GM10248 (cell line): Measurements from ENCODE around the gene PXYLP1.
"Not testable (repeated sequence)": the region's sequence is repeated elsewhere in the genome, so short reads cannot be mapped to it uniquely, and the experiment has no call there.

ENCODE experiments used
- CTCF ChIA-PET: fragments of 300-600 bp; sonication (Branson Sonifier 250); formaldehyde crosslinking; extraction: SDS; loops from one replicate; lab custom pipeline; 2021; ENCODE audit warnings: antibody characterized with exemption; lab: Yijun Ruan, JAX
- POLR2A ChIA-PET: fragments of 350-650 bp; sonication (Branson Sonifier 250); formaldehyde crosslinking; extraction: SDS; loops from one replicate; lab custom pipeline; 2020; ENCODE audit warnings: antibody characterized with exemption; lab: Yijun Ruan, JAX
- DNase-seq: peaks from one replicate; pipeline ENCODE4 v3.0.0; 2012; ENCODE audit errors: extremely low spot score
- TF ChIP-seq, protein P1 (sequence below): IDR thresholded peaks from 2 replicates; pipeline ENCODE4 v1.5.1; 2012; ENCODE audit warnings: mild to moderate bottlenecking, low read depth; ENCODE audit errors: extremely low read depth, missing control alignments, control extremely low read depth

The PXYLP1 gene

DNA sequence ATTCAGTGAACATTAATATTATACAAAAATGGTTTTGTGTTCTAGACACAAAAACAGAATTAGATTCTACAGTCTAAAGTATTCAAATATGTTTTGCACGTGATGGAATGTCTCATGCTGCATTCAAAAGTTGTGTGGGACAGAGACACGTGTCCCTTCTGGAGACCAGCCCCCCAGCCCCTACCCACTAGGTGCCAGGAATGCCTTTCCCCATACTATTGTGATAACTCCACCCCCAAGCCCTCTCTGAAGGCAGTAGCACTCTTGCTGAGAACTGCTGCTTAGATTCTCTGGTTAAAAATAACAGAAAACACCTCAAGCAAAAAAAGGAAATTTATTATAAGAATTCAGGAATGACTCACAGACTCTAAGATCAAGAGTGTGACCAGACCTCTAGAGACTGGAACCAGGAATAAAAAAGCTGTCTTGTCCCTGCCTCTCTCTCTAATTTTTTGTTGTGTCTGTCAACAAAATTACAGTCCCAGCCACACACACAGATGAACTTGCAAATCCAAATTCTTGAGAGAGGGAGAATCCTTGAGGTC is 57.7 kb downstream of the PXYLP1 start:
- TF ChIP-seq, protein P1, sequence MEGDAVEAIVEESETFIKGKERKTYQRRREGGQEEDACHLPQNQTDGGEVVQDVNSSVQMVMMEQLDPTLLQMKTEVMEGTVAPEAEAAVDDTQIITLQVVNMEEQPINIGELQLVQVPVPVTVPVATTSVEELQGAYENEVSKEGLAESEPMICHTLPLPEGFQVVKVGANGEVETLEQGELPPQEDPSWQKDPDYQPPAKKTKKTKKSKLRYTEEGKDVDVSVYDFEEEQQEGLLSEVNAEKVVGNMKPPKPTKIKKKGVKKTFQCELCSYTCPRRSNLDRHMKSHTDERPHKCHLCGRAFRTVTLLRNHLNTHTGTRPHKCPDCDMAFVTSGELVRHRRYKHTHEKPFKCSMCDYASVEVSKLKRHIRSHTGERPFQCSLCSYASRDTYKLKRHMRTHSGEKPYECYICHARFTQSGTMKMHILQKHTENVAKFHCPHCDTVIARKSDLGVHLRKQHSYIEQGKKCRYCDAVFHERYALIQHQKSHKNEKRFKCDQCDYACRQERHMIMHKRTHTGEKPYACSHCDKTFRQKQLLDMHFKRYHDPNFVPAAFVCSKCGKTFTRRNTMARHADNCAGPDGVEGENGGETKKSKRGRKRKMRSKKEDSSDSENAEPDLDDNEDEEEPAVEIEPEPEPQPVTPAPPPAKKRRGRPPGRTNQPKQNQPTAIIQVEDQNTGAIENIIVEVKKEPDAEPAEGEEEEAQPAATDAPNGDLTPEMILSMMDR = no peak
- POLR2A ChIA-PET = no interaction called here
- DNase-seq = no peak
- CTCF ChIA-PET = interaction anchor here (1.4 to 2.5 kb wide), 5 partner anchors 14 to 165 kb away, joined by 3 to 26 read pairs (median 5); partner anchors contain the start of gene PXYLP1

DNA sequence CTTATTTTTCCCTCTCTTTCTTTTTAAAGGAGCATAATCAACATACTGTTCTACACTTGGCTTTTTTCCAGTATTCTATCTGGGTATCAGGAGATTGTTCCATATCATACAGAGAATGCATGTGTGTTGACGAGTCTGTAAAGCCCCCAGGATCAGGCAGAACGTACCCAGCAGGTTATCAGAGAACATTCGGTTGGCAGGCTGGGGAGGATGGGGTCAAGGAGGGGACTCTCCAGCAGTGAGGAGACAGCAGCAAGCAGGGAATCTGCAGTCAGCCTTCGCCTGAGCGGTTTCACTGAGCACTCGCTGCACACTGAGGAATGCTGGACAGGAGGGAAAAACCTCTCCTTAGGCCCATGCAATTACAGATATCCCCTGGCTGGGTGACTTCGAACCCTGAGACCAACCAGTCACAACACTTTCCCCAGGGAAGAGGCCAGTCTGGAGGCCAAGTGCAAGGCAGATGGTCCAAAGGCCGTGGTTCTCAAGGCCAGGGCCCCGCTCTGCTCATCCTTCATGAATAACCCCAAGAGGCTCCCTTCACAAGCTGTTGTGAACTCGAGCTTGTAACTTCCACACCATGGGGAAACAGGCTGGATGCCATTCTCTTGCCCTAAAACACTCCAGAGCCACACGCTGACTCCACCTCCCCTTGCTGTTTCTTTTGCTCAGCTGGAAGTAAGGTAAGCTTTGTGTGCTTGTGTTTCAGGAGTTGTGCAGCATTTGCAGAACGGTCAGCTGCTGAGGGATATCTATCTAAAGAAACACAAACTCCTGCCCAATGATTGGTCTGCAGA is 60.1 kb downstream of the PXYLP1 start:
- DNase-seq = no peak
- CTCF ChIA-PET = interaction anchor here (1.0 to 3.7 kb wide), 11 partner anchors 10 to 164 kb away, joined by 3 to 26 read pairs (median 4); partner anchors contain the start of gene PXYLP1
- POLR2A ChIA-PET = no interaction called here
- TF ChIP-seq, protein P1 = no peak

- TF ChIP-seq, protein P1 = no peak
- no peak for DNase-seq
- POLR2A ChIA-PET = no interaction called here
- CTCF ChIA-PET = interaction anchor here (1.0 to 3.7 kb wide), 8 partner anchors 10 to 163 kb away, joined by 3 to 12 read pairs (median 4); partner anchors contain the start of gene PXYLP1
Measured at GRCh38 chr3:141292356-141293058, 60.9 kb downstream of the PXYLP1 start.

DNA sequence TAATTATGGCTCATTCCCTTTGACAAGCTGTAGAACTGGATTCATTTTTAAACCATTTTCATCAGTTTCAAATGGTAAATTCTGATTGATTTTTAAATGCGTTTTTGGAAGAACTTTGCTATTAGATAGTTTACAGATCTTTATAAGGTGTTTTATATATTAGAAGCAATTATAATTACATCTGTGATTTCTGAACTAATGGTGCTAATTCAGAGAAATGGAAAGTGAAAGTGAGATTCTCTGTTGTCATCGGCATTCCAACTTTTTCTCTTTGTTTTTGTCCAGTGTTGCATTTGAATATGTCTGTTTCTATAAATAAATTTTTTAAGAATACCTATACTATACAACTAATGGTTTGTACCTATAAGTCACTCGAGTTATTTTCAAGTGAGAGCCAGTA is 62.7 kb downstream of the PXYLP1 start:
- POLR2A ChIA-PET = no interaction called here
- CTCF ChIA-PET = interaction anchor here (0.9 to 3.7 kb wide), 6 partner anchors 10 to 161 kb away, joined by 3 to 18 read pairs (median 6); partner anchors contain the start of gene PXYLP1
- TF ChIP-seq, protein P1 = no peak
- DNase-seq = no peak

GRCh38 chr3:141294848-141295247 is 63.2 kb downstream of the PXYLP1 start:
- TF ChIP-seq, protein P1 = no peak
- no peak for DNase-seq
- ChIA-PET POLR2A (no interaction called here), CTCF (interaction anchor here (0.8 to 3.7 kb wide), 9 partner anchors 9 to 267 kb away, joined by 3 to 18 read pairs (median 3); partner anchors contain the start of gene PXYLP1)

DNA sequence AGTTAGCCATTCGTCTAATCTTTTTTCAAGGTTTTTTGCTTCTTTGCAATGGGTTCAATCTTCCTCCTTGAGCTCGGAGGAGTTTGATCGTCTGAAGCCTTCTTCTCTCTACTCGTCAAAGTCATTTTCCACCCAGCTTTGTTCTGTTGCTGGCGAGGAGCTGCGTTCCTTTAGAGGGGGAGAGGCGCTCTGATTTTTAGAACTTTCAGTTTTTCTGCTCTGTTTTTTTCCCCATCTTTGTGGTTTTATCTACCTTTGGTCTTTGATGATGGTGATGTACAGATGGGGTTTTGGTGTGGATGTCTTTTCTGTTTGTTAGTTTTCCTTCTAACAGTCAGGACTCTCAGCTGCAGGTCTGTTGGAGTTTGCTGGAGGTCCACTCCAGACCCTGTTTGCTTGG is 68.8 kb downstream of the PXYLP1 start:
- POLR2A ChIA-PET, DNase-seq: not testable (repeated sequence)
- CTCF ChIA-PET = interaction anchor here (1.4 to 17.7 kb wide), 2 partner anchors 157 to 345 kb away, joined by 3 to 398 read pairs; no protein-coding TSS in a partner anchor
